ENCODE results near the gene SEMA3G.

The SEMA3G gene

DNA sequence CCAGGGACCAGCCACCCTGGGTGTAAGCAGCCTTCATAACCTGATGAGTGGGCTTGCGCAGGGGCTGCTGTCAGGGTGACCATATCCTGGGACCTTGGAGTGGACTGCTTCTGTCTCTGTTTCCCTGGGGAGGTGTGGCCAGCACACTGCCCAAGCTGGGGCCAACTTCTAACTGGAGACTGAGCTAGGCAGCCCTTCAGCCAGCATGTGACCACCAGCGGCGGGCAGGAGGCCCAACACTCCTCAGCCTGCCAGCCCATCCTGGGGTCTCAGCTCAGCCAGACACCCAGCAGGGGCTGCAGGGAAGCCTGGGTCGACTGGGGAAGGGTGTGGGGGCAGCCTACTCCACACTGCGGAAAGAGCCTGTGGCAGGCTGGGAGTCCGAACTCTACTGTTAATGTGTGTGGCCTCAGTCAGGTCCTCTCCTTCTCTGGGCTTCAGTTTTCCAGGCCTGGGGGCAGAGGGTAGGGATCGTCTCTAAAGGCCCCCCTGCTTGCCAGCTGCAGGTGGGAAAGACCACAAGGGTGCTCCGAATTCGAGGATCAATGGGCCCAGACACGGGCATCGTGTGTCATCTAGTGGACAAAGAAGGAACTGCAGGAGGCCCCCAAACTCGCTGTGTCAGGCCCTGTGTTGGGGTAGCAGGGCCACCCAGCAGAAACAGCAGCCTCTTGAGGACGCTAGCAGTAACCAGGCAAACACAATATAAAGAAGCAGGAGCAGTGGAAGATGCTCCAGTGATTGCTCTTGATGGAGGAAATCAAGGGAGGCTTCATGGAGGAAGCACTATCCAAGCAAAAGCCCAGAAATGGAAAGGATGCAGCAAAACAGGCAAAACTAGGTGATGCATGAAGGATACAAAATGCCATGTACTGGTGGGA lies 2.0 kb upstream of the SEMA3G start:
- Histone ChIP-seq H3K27me3 (ENCODE audit: control insufficient read depth, insufficient read depth, low read length) (no peaks in the 10 kb centered on the region), H3K79me2 (no peaks in the 10 kb centered on the region), H3K27ac (no peak overlapping the region), H3K36me3 (ENCODE audit: control insufficient read depth, insufficient read depth, low read length) (no peaks in the 10 kb centered on the region), H2AFZ (no peak overlapping the region), H3K4me1 (peaks cover 17% of the 10 kb centered on the region), H3K9me3 (ENCODE audit: control insufficient read depth, low read length) (no peaks in the 10 kb centered on the region), H3K9ac (no peak overlapping the region), H3K4me2 (ENCODE audit: low read length) (no peak overlapping the region), H3K4me3 (ENCODE audit: low read depth, low read length) (no peak overlapping the region)
- TF ChIP-seq, protein P1, sequence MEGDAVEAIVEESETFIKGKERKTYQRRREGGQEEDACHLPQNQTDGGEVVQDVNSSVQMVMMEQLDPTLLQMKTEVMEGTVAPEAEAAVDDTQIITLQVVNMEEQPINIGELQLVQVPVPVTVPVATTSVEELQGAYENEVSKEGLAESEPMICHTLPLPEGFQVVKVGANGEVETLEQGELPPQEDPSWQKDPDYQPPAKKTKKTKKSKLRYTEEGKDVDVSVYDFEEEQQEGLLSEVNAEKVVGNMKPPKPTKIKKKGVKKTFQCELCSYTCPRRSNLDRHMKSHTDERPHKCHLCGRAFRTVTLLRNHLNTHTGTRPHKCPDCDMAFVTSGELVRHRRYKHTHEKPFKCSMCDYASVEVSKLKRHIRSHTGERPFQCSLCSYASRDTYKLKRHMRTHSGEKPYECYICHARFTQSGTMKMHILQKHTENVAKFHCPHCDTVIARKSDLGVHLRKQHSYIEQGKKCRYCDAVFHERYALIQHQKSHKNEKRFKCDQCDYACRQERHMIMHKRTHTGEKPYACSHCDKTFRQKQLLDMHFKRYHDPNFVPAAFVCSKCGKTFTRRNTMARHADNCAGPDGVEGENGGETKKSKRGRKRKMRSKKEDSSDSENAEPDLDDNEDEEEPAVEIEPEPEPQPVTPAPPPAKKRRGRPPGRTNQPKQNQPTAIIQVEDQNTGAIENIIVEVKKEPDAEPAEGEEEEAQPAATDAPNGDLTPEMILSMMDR (IDR thresholded peaks at IDR 0.05) = peak; percentile 100

DNA sequence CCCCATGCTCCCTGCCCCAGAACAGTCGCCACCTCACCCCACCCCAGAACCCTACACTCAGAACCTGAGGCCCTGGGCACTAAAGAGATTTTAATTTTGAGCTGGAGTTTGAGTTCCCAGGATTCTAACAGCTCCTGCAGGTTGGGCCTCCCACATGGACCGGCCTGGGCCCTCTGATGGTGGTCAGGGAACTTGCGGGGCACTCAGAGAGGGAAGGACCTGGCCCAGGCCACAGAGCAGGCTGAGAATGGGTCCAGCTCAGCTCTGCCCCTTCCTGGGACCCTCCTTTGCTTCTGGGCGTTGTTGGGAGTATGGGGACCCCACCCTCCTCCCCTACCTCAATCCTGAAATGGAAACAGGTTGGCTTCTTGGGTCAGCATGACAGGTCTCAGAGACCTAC lies 1.1 kb upstream of the SEMA3G start:
- H2AFZ ChIP-seq = no peak overlapping the region
- no peaks in the 10 kb centered on the region for H3K79me2 ChIP-seq
- H3K4me3 ChIP-seq (ENCODE audit: low read depth, low read length) = no peak overlapping the region
- peaks cover 17% of the 10 kb centered on the region for H3K4me1 ChIP-seq
- H3K4me2 ChIP-seq (ENCODE audit: low read length) = no peak overlapping the region
- H3K27me3 ChIP-seq (ENCODE audit: control insufficient read depth, insufficient read depth, low read length) = no peaks in the 10 kb centered on the region
- H3K27ac ChIP-seq = no peak overlapping the region
- no peak overlapping the region for H3K9ac ChIP-seq
- H3K9me3 ChIP-seq (ENCODE audit: control insufficient read depth, low read length) = no peaks in the 10 kb centered on the region
- TF ChIP-seq, protein P1 (IDR thresholded peaks at IDR 0.05) = no peak
- no peaks in the 10 kb centered on the region for H3K36me3 ChIP-seq (ENCODE audit: control insufficient read depth, insufficient read depth, low read length)

DNA sequence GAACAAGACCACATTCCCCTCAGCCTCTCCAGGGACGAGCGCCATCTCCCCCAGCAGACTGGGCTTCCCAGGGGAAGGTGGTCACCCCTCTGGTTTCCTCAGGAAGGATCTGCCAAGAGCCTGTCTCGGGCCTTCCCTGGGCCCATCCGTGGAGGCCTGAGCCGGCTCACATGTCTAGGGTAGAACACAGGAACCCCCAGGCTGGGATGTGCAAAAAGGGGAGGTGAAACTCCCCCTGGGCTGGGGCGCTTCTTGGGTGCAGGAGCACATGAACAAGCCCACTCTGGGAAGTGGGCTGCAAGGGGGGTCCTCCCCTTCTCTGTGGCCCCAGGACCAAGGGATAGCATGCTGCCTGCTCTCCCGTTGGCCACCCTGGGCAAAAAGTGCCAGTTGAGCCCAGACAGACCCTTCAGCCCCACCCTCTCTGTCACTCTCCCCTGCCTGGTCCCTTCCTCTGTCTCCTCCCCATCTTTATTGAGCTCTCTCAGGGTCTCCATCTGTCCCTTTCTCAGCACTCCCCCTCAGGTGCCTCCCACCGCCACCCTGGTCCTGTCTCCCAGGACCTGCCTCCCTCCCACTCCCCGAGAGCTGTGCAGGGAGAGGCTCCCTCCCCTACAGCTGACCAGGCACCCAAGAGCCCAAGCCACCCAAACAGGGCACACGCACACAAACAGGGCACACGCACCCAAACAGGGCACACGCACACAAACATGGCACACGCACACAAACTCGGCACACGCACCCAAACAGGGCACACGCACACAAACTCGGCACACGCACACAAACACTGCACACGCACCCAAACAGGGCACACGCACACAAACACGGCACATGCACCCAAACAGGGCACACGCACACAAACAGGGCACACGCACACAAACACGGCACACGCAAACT lies 864 bp downstream of the SEMA3G start:
- peaks cover 3% of the 10 kb centered on the region for H3K4me1 ChIP-seq
- H3K9ac ChIP-seq = no peak overlapping the region
- no peaks in the 10 kb centered on the region for H3K9me3 ChIP-seq (ENCODE audit: control insufficient read depth, low read length)
- H3K27me3 ChIP-seq (ENCODE audit: control insufficient read depth, insufficient read depth, low read length) = no peaks in the 10 kb centered on the region
- TF ChIP-seq, protein P1 (IDR thresholded peaks at IDR 0.05) = no peak
- no peak overlapping the region for H3K4me3 ChIP-seq (ENCODE audit: low read depth, low read length)
- no peaks in the 10 kb centered on the region for H3K36me3 ChIP-seq (ENCODE audit: control insufficient read depth, insufficient read depth, low read length)
- no peak overlapping the region for H3K27ac ChIP-seq
- no peaks in the 10 kb centered on the region for H3K79me2 ChIP-seq
- H2AFZ ChIP-seq = no peak overlapping the region
- no peak overlapping the region for H3K4me2 ChIP-seq (ENCODE audit: low read length)

DNA sequence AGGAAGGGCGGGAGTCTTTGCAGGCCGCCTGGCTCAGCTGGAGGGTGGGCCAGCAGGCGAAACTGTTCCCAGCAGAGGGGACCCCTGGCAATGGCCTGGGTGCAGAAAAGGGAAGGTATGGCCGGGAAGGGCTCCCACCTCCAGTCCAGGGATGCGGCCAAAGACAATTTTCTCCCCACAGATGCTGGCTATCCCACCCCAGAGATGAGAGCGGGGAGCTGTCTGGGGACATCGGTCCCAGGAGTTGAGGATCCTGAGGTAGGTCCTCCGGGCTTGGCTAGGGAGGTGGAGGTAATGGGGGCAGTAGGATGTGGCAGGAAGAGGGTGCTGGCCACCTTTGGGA lies 1.7 kb downstream of the SEMA3G start:
- TF ChIP-seq, protein P1 (IDR thresholded peaks at IDR 0.05) = no peak
- Histone ChIP-seq H3K27me3 (ENCODE audit: control insufficient read depth, insufficient read depth, low read length) (no peaks in the 10 kb centered on the region), H2AFZ (no peak overlapping the region), H3K4me1 (peaks cover 3% of the 10 kb centered on the region), H3K4me2 (ENCODE audit: low read length) (no peak overlapping the region), H3K9ac (no peak overlapping the region), H3K9me3 (ENCODE audit: control insufficient read depth, low read length) (no peaks in the 10 kb centered on the region), H3K27ac (no peak overlapping the region), H3K4me3 (ENCODE audit: low read depth, low read length) (no peak overlapping the region), H3K79me2 (no peaks in the 10 kb centered on the region), H3K36me3 (ENCODE audit: control insufficient read depth, insufficient read depth, low read length) (no peaks in the 10 kb centered on the region)
